NCI-H128 (cell line): ENCODE results near the gene NR6A1.

Experiments
- DNase-seq: peaks from one replicate; lab custom pipeline; 2025; ENCODE audit not compliant: unreplicated experiment; lab: John Stamatoyannopoulos, UW

The NR6A1 gene

DNA sequence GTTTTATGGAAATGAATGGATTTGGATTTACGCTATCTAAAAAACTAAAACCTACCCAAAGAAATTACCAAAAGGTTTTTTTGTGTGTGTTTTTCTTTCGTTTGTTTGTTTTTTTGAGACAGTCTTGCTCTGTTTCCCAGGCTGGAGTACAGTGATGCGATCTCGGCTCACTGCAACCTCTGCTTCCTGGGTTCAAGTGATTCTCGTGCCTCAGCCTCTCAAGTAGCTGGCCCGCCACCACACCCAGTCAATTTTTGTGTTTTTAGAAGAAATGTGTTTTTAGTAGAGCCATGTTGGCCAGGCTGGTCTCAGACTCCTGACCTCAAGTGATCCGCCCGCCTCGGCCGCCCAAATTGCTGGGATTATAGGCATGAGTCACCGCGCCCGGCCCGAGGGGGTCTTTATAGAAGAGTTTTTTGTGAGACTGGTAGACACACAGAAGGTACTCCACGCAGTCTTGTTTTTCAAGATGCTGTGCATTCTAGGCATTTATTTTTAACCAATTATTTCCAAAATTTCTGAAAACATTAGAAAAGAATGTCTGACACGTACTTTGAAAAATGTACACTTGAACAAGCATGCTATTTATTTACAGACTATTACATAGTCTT is 75.7 kb downstream of the NR6A1 start:
- no peak for DNase-seq

DNA sequence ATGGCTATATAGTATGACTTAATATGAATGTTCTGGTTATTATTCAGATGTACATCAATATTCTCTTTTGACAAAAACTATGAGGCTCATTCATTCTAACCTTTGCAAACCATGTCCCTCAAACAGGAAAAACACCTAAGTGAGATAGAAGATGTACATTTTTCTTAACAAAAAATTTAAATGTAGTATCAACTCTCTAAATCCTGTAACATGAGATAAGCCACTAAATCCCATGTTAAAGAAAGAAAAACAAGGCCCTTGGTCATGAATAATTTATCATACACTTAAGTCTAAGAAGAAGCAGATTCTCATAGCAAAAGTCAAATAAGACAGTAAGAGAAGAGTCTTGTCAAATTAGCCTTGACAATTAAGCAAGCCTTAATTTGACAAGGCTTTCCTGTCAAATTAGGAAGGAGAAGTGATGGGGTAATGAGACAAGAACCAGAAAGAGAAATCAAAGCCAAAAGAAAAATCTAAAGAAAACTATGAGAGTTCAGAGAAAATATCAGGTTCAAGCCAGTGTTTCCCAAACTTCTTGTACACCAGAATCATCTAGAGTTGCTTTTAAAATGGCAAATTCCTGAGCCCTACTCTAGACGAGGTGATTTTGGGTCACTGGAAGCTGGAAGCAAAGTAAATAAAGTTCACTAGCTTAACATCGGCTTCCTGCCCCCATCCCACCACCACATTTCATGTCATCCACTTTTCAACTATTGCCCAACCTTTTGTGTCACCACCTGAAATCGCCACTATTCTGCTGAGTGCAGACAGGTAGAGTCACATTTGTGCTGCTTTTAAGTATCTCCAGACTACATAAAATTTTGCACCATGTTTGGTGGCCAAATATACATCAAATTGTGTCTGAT is 76.5 kb downstream of the NR6A1 start:
- DNase-seq, result no peak

GRCh38 chr9:124693403-124693802 is 77.7 kb downstream of the NR6A1 start:
- no peak for DNase-seq

DNA sequence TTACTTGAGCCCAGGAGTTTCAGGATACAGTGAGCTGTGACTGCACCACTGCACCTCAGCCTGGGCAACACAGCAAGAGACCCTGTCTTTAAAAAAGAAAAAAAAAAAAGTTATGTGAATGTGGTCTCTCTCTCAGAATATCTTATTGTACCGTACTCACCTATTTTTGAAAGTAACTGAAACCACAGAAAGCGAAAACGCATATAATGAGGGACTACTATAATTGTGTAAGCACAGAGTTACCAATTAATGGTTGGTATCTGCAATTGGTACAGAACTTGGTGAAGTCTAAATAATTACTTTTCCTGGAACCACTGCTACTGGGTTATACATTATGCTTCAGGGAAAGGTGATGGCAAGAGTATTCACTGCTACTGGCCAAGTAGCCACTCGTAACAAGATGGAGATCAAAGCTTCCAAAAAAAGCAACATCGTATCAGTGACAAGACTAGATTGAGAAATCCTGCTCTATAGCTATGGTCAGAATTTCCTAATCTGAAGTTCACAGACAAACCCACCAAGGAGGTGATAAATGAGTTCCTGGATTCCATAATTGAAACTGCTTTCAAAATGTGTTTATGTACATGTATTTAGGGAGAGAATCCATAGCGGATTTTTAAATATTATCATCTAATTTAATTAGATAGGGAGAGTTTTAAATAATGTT is 82.7 kb downstream of the NR6A1 start:
- DNase-seq, result no peak

DNA sequence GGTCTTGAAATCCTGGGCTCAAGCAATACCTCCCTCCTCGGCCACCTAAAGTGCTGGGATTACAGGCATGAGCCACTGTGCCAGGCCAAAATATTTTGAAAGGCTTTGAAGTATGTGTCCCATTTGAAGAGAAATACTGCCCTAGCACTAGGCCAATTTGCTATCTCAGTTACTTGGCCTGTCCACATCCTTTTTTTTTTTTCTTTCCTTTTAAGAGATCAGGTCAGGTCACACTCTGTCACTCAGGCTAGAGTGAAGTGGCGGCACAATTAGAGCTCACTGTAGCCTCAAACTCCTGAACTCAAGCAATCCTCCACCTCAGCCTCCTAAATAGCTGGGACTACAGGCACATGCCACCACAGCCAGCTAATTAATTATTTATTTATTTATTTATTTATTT is 84.2 kb downstream of the NR6A1 start:
- no peak for DNase-seq

DNA sequence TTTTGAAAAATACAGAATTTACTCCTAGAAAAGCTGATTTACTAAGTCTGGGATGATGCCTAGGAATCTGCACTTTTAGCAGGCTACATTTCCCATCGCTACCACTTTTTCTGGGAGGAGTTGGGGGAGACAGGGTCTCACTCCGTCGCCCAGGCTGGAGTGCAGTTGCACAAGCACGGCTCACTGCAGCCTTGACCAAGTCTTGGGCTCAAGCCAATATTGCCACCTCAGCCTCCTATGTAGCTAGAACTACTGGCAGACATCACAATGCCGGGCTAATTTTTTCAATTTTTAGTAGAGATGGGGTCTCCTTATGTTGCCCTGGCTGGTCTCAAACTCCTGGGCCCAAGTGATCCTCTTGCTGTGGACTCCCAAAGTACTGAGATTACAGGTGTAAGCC is 85.9 kb downstream of the NR6A1 start:
- no peak for DNase-seq

DNA sequence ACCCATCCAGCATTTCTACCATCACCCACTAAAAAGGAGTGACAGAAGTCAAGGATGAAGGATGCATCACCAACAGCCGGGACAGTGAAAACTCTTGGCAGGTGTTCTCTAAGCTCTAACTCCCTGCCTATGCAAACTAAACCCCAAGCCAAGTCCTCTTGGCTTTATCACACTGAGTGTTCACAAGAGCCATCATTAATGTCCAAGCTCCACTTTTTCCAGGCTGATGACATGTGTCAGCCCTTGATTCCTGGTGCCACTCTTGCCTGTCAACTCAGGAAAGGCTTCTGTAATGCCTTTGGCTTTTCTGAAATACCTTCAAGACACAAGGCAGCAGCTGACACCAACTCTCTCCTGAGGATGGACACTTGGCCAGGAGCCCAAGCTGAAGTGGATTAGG is 86.9 kb downstream of the NR6A1 start:
- DNase-seq, result no peak

DNA sequence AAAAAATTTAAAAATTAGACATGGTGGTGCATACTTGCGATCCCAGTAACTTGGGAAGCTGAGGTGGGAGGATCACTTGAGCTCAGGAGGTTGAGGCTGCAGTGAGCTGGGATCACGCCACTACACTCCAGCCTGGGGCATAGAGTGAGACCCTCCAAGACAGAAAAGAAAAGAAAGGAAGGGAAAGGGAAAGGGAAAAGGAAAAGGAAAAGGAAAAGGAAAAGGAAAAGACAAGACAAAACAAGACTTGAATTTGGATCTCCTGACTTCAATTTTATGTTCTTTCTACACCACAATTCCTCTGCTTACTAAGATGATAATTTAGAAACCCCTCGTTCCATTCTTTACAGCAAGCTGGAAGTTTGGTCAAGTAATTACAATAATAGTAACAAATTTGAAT is 88.1 kb downstream of the NR6A1 start:
- no peak for DNase-seq

DNA sequence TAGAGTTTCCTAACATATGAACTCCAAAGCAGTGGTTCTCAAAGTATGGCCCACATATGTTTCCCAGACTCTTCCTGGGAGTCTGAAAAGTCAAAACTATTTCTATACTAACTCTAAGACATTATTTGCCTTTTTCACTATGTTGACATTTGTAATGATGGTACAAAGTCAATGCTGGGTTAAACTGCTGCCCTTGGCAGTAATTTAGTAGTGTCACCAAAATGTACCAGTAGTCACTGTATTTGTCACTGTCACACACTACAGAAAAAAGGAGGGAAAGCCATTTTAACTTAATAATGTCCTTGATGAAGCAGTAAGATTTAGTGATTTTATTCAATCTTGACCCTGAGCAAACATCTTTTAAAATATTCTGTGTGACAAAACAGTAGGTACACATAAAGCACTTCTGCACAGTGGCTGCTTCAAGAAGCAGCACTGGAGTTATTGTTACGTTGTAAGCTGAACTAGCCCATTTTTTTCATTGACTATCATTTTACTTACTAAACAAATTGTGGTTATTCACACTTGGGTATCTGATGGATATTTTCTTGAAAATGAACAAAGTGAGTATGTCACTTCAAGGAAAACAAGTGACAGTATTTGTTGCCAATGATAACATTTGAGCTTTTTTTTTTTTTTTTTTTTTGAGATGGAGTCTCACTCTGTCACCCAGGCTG is 90.3 kb downstream of the NR6A1 start:
- DNase-seq, result no peak

- DNase-seq, result no peak
Measured at GRCh38 chr9:124680049-124680448, 91.1 kb downstream of the NR6A1 start.

DNA sequence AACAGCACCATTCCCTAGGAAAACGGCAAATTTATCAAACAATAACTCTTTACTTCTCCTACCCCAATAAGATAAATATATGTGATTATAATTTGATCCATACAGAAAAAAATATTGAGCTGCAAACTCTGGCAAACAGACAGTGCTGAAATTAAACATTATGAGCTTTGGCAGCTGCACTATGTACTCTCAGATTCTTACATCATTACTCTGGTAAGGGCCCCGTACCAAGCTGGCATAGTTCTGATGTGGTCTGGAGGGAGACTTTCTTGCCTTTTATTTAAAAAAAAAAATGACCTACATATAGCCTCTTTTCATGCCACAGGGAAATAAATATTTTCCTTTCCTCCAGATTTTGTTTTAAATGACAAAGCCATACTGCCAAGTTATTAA is 95.0 kb downstream of the NR6A1 start:
- no peak for DNase-seq

- DNase-seq, result no peak
Measured at GRCh38 chr9:124675261-124676158, 95.6 kb downstream of the NR6A1 start.

DNA sequence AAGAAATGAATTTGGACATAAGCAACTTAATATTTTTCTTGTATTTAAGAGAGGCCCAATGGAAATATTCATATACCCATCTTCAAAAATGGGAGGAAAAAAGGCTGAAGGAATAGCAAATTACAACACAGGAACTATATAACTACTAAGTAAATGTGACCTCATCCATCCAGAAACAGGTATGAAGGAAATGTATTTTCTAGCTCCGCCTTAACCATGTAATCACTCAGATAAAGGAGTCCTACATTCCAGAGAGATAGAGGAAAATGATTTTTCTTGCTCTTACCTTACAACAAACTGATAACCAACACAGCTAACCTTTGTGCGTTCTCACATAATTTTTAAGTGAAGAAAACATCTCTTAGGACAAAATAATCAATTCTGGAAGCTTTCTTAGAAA is 96.5 kb downstream of the NR6A1 start:
- DNase-seq, result no peak

DNA sequence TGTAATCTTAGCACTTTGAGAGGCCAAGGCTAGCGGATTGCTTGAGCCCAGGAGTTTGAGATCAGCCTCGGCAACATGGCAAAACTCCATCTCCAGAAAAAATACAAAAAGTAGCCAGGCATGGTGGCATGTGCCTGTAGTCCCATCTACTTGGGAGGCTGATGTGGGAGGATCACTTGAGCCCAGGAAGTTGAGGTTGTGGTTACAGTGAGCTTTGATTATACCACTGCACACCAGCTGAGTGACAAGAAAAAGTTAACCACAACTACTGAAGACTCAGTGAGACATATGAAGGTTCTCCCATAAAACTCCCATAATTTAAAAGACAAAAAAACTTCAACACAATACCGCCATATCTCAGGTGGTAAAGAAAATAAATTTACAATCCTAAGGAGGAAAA is 98.0 kb downstream of the NR6A1 start:
- no peak for DNase-seq

DNA sequence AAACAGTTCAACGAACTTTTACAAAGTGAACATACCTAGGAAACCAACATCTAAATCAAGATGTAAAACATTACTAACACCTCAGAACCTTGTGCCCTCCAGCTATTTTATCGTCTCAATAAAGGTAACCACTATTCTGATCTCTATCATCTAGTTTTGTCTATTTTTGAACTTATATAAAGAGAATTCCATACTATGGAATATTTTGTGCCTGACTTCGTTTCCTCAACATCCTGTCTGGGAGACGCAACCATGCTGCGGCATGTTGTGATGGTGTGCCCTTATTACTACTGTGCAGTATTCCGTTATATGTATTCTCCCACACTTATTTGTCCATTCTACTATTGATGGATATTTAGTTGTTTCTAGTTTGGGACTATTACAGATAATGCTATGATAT is 99.2 kb downstream of the NR6A1 start:
- no peak for DNase-seq

GRCh38 chr9:124666642-124667041 is 104.5 kb downstream of the NR6A1 start:
- no peak for DNase-seq

- no peak for DNase-seq
Measured at GRCh38 chr9:124665391-124666058, 105.6 kb downstream of the NR6A1 start.

DNA sequence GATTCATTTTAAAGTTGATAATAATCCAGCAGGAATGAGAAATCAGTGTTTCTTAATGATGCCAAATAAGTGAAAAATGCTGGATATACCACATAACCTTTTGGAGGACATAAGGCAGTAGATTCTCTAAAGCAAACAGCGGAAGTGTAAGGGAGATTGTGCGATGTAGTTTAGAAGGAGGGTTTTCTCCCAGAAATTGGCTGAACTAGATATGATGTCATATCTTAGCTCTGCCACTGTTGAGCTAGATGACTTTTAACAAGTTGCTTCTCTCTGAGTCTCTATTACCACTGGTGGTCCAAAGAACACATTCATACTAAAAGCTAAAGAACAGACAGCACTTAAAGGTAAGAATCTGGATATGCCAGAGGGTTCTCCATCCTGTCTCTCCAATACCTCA is 107.0 kb downstream of the NR6A1 start:
- DNase-seq, result no peak

GRCh38 chr9:124663046-124663961 is 107.8 kb downstream of the NR6A1 start:
- no peak for DNase-seq
